HAP-1 (cell line): ENCODE measurements around the gene ZFAND2B.
A peak's percentile ranks its signal among the peaks of the same experiment; 100 is the strongest.

Experiments used
- DNase-seq, 2 experiments: peaks; one replicate each; pipeline ENCODE4 v3.0.0-alpha.2; 2016 to 2020; ENCODE audit warnings: low spot score in 2 of 2
- H3K27me3 ChIP-seq: fragments of 250-450 bp; sonication (Bioruptor Pico); 2 replicates; pipeline ENCODE4 v1.5.1; 2020; ENCODE audit warnings: low read depth, mild to moderate bottlenecking, moderate library complexity
- H3K36me3 ChIP-seq: fragments of 250-450 bp; sonication (Bioruptor Pico); replicated peaks from 2 replicates; pipeline ENCODE4 v1.5.1; 2020; ENCODE audit warnings: mild to moderate bottlenecking
- H3K4me1 ChIP-seq: fragments of 250-450 bp; sonication (Bioruptor Pico); 2 replicates; pipeline ENCODE4 v1.5.1; 2020; ENCODE audit warnings: mild to moderate bottlenecking
- H3K4me3 ChIP-seq: fragments of 250-450 bp; sonication (Bioruptor Pico); 2 replicates; pipeline ENCODE4 v1.5.1; 2020; ENCODE audit warnings: mild to moderate bottlenecking, moderate library complexity
- H3K9me3 ChIP-seq: fragments of 250-450 bp; sonication (Bioruptor Pico); 2 replicates; pipeline ENCODE4 v1.5.1; 2020; ENCODE audit warnings: mild to moderate bottlenecking, moderate library complexity
- in situ Hi-C: fragments of 300-500 bp; cut with MboI; formaldehyde crosslinking; loops from 3 replicates; pipeline ENCODE4 v1.14.3; 2020; ENCODE audit warnings: low sequenced_read_pairs, inconsistent platforms, mixed read lengths

The ZFAND2B gene

GRCh38 chr2:219204425-219205164, 2.0 kb upstream of the ZFAND2B start:
- Histone ChIP-seq H3K9me3 (0 out of 2 replicates have a peak, but pooled peaks cover 2% of the 10 kb centered on the region), H3K4me3 (no peak overlapping the region), H3K36me3 (peaks cover 8% of the 10 kb centered on the region; the same call in 1 of the 2 replicates), H3K4me1 (peaks cover 11% of the 10 kb centered on the region), H3K27me3 (no peaks in the 10 kb centered on the region)
- DNase-seq: no peak
- in situ Hi-C loops: no loop called here

GRCh38 chr2:219205165-219205538, 1.4 kb upstream of the ZFAND2B start:
- in situ Hi-C loops: no loop called here
- no peaks in the 10 kb centered on the region for H3K27me3 ChIP-seq
- H3K4me1 ChIP-seq: peaks cover 11% of the 10 kb centered on the region
- H3K36me3 ChIP-seq: peaks cover 8% of the 10 kb centered on the region; the same call in 1 of the 2 replicates
- H3K9me3 ChIP-seq: 0 out of 2 replicates have a peak, but pooled peaks cover 2% of the 10 kb centered on the region
- DNase-seq: peak in 1 of 2 experiments; percentile 2
- H3K4me3 ChIP-seq: no peak overlapping the region

GRCh38 chr2:219205981-219206327, 628 bp upstream of the ZFAND2B start:
- DNase-seq: no peak
- 0 out of 2 replicates have a peak, but pooled peaks cover 2% of the 10 kb centered on the region for H3K9me3 ChIP-seq
- H3K27me3 ChIP-seq: no peaks in the 10 kb centered on the region
- in situ Hi-C loops: no loop called here
- peaks cover 8% of the 10 kb centered on the region; the same call in 1 of the 2 replicates for H3K36me3 ChIP-seq
- peak overlapping the region; percentile 65 for H3K4me3 ChIP-seq
- H3K4me1 ChIP-seq: peaks cover 11% of the 10 kb centered on the region

- peaks cover 8% of the 10 kb centered on the region; the same call in 1 of the 2 replicates for H3K36me3 ChIP-seq
- H3K27me3 ChIP-seq: no peaks in the 10 kb centered on the region
- H3K4me1 ChIP-seq: peaks cover 11% of the 10 kb centered on the region
- H3K9me3 ChIP-seq: 0 out of 2 replicates have a peak, but pooled peaks cover 2% of the 10 kb centered on the region
- in situ Hi-C loops: no loop called here
- DNase-seq: no peak
- peak overlapping the region; percentile 65 for H3K4me3 ChIP-seq
Observed at GRCh38 chr2:219207134-219207883, 727 bp downstream of the ZFAND2B start.

- H3K4me1 ChIP-seq: peaks cover 11% of the 10 kb centered on the region
- H3K9me3 ChIP-seq: 0 out of 2 replicates have a peak, but pooled peaks cover 2% of the 10 kb centered on the region
- no peaks in the 10 kb centered on the region for H3K27me3 ChIP-seq
- in situ Hi-C loops: no loop called here
- H3K36me3 ChIP-seq: peaks cover 8% of the 10 kb centered on the region; the same call in 1 of the 2 replicates
- DNase-seq: no peak
- no peak overlapping the region for H3K4me3 ChIP-seq
Observed at GRCh38 chr2:219207884-219208740, 1.5 kb downstream of the ZFAND2B start.

- peaks cover 8% of the 10 kb centered on the region; the same call in 1 of the 2 replicates for H3K36me3 ChIP-seq
- H3K9me3 ChIP-seq: 0 out of 2 replicates have a peak, but pooled peaks cover under 1% of the 10 kb centered on the region
- no peak overlapping the region for H3K4me3 ChIP-seq
- in situ Hi-C loops: no loop called here
- no peak for DNase-seq
- no peaks in the 10 kb centered on the region for H3K27me3 ChIP-seq
- peaks cover 11% of the 10 kb centered on the region for H3K4me1 ChIP-seq
Observed at GRCh38 chr2:219209236-219210195, 2.9 kb downstream of the ZFAND2B start.

GRCh38 chr2:219210196-219210885, 3.8 kb downstream of the ZFAND2B start:
- no peaks in the 10 kb centered on the region for H3K9me3 ChIP-seq
- H3K36me3 ChIP-seq: peaks cover 8% of the 10 kb centered on the region; the same call in 1 of the 2 replicates
- no peak for DNase-seq
- no peak overlapping the region for H3K4me3 ChIP-seq
- in situ Hi-C loops: no loop called here
- peaks cover 11% of the 10 kb centered on the region for H3K4me1 ChIP-seq
- no peaks in the 10 kb centered on the region for H3K27me3 ChIP-seq

GRCh38 chr2:219210886-219211362, 4.3 kb downstream of the ZFAND2B start:
- Histone ChIP-seq H3K9me3 (no peaks in the 10 kb centered on the region), H3K4me1 (peaks cover 10% of the 10 kb centered on the region), H3K27me3 (no peaks in the 10 kb centered on the region), H3K4me3 (no peak overlapping the region), H3K36me3 (peaks cover 9% of the 10 kb centered on the region; the same call in 1 of the 2 replicates)
- in situ Hi-C loops: no loop called here
- DNase-seq: no peak

- H3K4me3 ChIP-seq: no peak overlapping the region
- H3K9me3 ChIP-seq: no peaks in the 10 kb centered on the region
- peaks cover 7% of the 10 kb centered on the region for H3K4me1 ChIP-seq
- in situ Hi-C loops: no loop called here
- no peaks in the 10 kb centered on the region for H3K27me3 ChIP-seq
- H3K36me3 ChIP-seq: peaks cover 11% of the 10 kb centered on the region; the same call in 1 of the 2 replicates
- DNase-seq: no peak
Observed at GRCh38 chr2:219213026-219213415, 6.4 kb downstream of the ZFAND2B start.

- in situ Hi-C loops: no loop called here
- Histone ChIP-seq H3K9me3 (no peaks in the 10 kb centered on the region), H3K4me3 (no peak overlapping the region), H3K4me1 (peaks cover 11% of the 10 kb centered on the region), H3K36me3 (peaks cover 6% of the 10 kb centered on the region; the same call in 1 of the 2 replicates), H3K27me3 (no peaks in the 10 kb centered on the region)
- DNase-seq: no peak
Observed at GRCh38 chr2:219213486-219214071, 7.0 kb downstream of the ZFAND2B start.

- Histone ChIP-seq H3K4me3 (no peak overlapping the region), H3K9me3 (no peaks in the 10 kb centered on the region), H3K4me1 (peaks cover 11% of the 10 kb centered on the region), H3K27me3 (no peaks in the 10 kb centered on the region), H3K36me3 (peaks cover 6% of the 10 kb centered on the region)
- no peak for DNase-seq
- in situ Hi-C loops: no loop called here
Observed at GRCh38 chr2:219214141-219214540, 7.6 kb downstream of the ZFAND2B start.

- in situ Hi-C loops: no loop called here
- Histone ChIP-seq H3K9me3 (no peaks in the 10 kb centered on the region), H3K4me1 (peaks cover 11% of the 10 kb centered on the region), H3K4me3 (no peak overlapping the region), H3K27me3 (no peaks in the 10 kb centered on the region), H3K36me3 (peaks cover 10% of the 10 kb centered on the region)
- no peak for DNase-seq
Observed at GRCh38 chr2:219214786-219215185, 8.2 kb downstream of the ZFAND2B start.
